Stomach (tissue), 4 donors: ENCODE results near the gene GALM.

ENCODE experiments used
- POLR2A ChIP-seq, 4 donors: fragments of 450-650 bp; IDR thresholded peaks; one replicate each; pipeline ENCODE4 v1.6.1; 2016; ENCODE audit warnings: antibody characterized with exemption in 4 of 4, control low read depth in 2 of 4, mild to moderate bottlenecking in 1 of 4, moderate library complexity in 1 of 4
- TF ChIP-seq, protein P1 (sequence below), 7 experiments: fragments of 450-650 bp in 4 of 7; fragments of 200-600 bp in 3 of 7; sonication (generic) in 3 of 7; IDR thresholded peaks; one replicate each; pipeline ENCODE4 v1.5.1; 2016 to 2019; ENCODE audit warnings: antibody characterized with exemption in 7 of 7, control low read depth in 2 of 7, mild to moderate bottlenecking in 1 of 7

DNA sequence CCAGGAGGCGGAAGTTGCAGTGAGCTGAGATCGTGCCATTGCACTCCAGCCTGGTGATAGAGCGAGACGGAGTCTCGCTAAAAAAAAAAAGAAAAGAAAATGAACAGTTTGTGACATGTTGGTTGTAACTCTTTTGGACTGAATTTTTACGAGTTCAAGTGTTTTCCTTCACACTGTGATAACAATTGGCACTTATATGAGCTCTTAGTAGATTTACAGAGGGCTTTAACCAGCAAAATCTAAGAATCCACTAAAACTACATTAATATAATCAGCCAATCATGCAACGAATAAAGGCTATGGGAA is 110.0 kb downstream of the GALM start:
- no peak for TF ChIP-seq POLR2A (IDR thresholded peaks at IDR 0.05)
- TF ChIP-seq, protein P1, sequence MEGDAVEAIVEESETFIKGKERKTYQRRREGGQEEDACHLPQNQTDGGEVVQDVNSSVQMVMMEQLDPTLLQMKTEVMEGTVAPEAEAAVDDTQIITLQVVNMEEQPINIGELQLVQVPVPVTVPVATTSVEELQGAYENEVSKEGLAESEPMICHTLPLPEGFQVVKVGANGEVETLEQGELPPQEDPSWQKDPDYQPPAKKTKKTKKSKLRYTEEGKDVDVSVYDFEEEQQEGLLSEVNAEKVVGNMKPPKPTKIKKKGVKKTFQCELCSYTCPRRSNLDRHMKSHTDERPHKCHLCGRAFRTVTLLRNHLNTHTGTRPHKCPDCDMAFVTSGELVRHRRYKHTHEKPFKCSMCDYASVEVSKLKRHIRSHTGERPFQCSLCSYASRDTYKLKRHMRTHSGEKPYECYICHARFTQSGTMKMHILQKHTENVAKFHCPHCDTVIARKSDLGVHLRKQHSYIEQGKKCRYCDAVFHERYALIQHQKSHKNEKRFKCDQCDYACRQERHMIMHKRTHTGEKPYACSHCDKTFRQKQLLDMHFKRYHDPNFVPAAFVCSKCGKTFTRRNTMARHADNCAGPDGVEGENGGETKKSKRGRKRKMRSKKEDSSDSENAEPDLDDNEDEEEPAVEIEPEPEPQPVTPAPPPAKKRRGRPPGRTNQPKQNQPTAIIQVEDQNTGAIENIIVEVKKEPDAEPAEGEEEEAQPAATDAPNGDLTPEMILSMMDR (IDR thresholded peaks at IDR 0.05) = no peak
